ENCODE data around the gene G0S2. TPM values are rescaled to one million over a fixed set of nuclear protein-coding genes. Genes with fewer than 3 reads are reported as not detected.

The G0S2 gene
- polyA plus RNA-seq, 3 donors = 176 to 1,583 (median 373) TPM

DNA sequence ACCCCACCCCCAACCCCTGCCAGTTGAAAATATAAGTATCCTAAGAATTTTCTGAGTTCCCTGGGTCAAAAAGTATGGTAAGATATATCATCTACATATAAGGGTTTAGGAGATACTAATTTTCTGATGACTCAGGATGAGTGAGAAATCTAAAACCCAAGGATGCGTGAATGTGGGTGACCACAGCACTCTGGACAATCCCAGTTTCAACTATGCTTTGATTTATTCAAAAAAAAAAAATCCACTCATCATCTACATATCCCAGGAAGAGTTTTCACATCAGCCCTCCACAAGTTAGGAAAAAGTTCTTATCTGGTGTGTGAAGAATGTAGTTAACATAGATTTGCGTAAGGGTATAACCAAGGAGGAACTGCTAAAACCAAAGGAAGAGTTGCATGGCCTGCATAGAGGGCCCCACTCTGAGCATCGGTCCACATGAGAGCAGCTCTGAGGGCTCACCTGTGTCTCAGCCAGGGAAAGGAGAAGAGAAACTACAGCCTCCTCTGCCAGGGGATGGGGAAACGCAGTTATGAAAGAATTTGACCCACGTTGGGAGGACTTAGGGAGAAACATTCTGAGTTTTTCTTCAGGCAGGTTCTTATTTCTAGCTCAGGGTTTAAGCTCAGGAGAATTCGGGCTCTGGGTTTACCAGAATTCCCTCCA lies 41.7 kb upstream of the G0S2 start:
- Histone ChIP-seq H3K4me1 (ENCODE audit: control insufficient read depth in 1 of 2, insufficient read depth in 2 of 2, low read length in 2 of 2) (peaks cover 0 to 6% of the 10 kb centered on the region in 2 donors), H3K27ac (ENCODE audit: low read depth in 1 of 2, low read length in 2 of 2) (no peak overlapping the region), H3K27me3 (ENCODE audit: control insufficient read depth in 2 of 2, insufficient read depth in 2 of 2, low read length in 2 of 2) (peaks cover 2 to 29% of the 10 kb centered on the region in 2 donors), H3K4me2 (replicated peaks; ENCODE audit: extremely low read depth, low read length, poor library complexity, severe bottlenecking) (no peak overlapping the region), H3K4me3 (replicated peaks in 1 of 3; ENCODE audit: low read depth in 2 of 3, low read length in 3 of 3) (no peak overlapping the region), H3K79me2 (ENCODE audit: insufficient read depth, low read length) (no peaks in the 10 kb centered on the region), H4K20me1 (ENCODE audit: insufficient read depth, low read length) (no peaks in the 10 kb centered on the region), H3K36me3 (replicated peaks in 1 of 2; ENCODE audit: control insufficient read depth in 1 of 2, insufficient read depth in 2 of 2, low read length in 2 of 2) (no peaks in the 10 kb centered on the region), H3K9me3 (replicated peaks in 1 of 2; ENCODE audit: control insufficient read depth in 1 of 2, insufficient read depth in 1 of 2, low read length in 2 of 2) (no peaks in the 10 kb centered on the region), H2AFZ (ENCODE audit: insufficient read depth, low read depth, low read length, poor library complexity, severe bottlenecking) (no peak overlapping the region), H3K9ac (ENCODE audit: insufficient read depth, low read length, poor library complexity, severe bottlenecking) (no peak overlapping the region)
- TF ChIP-seq, protein P1, sequence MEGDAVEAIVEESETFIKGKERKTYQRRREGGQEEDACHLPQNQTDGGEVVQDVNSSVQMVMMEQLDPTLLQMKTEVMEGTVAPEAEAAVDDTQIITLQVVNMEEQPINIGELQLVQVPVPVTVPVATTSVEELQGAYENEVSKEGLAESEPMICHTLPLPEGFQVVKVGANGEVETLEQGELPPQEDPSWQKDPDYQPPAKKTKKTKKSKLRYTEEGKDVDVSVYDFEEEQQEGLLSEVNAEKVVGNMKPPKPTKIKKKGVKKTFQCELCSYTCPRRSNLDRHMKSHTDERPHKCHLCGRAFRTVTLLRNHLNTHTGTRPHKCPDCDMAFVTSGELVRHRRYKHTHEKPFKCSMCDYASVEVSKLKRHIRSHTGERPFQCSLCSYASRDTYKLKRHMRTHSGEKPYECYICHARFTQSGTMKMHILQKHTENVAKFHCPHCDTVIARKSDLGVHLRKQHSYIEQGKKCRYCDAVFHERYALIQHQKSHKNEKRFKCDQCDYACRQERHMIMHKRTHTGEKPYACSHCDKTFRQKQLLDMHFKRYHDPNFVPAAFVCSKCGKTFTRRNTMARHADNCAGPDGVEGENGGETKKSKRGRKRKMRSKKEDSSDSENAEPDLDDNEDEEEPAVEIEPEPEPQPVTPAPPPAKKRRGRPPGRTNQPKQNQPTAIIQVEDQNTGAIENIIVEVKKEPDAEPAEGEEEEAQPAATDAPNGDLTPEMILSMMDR (IDR thresholded peaks at IDR 0.05) = no peak
- H3K4me1 Mint-ChIP-seq = peaks cover 12% of the 10 kb centered on the region
- H3K27ac Mint-ChIP-seq = peak overlapping the region in 4 of 7 donors; percentile 32 to 72 (median 44)
- peak in 1 of 3 donors; percentile 60 for DNase-seq
- peaks cover 24 to 40% (median 31%) of the 10 kb centered on the region in 3 donors for H3K27me3 Mint-ChIP-seq (ENCODE audit: low read depth in 3 of 3)
- intact Hi-C loops (cut with micrococcal nuclease) = no loop called here
- 25% methylated on average over 4 of the region's 6 CpGs for WGBS (ENCODE audit: insufficient coverage)
- peaks cover 0 to 2% (median 0%) of the 10 kb centered on the region in 7 donors for H3K9me3 Mint-ChIP-seq
- H3K4me3 Mint-ChIP-seq = no peak overlapping the region
- peaks cover 0 to 2% of the 10 kb centered on the region in 2 donors for H3K36me3 Mint-ChIP-seq

DNA sequence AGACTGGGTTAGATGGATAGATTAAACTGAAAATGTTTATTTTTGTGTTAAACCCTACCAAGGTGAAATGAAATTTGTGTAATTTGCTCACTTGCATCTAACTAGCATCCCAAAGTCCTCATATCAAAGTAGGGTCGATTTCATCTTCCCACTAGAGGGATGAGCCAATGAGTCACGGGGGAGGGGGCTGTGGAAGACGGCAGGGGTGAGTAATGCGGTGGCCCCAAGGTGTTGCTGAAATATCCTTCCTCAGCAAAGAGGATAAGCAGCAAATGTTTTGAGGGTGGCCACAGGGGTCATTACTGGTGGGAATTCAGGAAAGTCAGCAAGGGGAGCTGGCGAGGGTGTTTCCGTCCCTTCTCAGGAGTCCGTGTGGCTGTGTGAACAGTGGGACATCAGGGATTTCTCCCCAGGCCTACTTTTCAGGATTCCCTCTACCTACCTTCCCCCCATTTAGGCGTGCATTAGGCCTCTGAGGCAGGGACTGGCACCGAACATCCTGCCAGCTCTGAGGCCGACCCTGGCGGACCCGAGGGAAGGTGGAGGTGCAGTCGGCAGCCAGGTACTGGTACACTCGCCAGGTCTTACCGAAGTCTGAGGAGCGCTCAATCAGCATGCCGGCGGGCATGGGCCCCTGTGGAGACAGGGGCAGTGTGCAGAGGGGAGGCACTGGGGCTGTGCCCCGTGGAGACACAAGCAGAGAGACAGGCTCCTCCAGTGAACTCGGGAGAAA lies 41.0 kb upstream of the G0S2 start:
- no peak overlapping the region for H3K4me3 ChIP-seq (replicated peaks in 1 of 3; ENCODE audit: low read depth in 2 of 3, low read length in 3 of 3)
- peak in 1 of 3 donors; percentile 68 for DNase-seq
- WGBS (ENCODE audit: insufficient coverage) = 93% methylated on average over 11 of the region's 20 CpGs

More for the DNA sequence above, 41.0 kb upstream of the G0S2 start:
- Mint-ChIP-seq H3K27ac (peak overlapping the region in 2 of 7 donors; percentile 26 to 47), H3K36me3 (peaks cover 0 to 2% of the 10 kb centered on the region in 2 donors), H3K27me3 (ENCODE audit: low read depth in 3 of 3) (peaks cover 18 to 42% (median 29%) of the 10 kb centered on the region in 3 donors), H3K9me3 (peaks cover 0 to 2% (median 0%) of the 10 kb centered on the region in 7 donors), H3K4me3 (no peak overlapping the region), H3K4me1 (peaks cover 12% of the 10 kb centered on the region)
- intact Hi-C loops (cut with micrococcal nuclease) = no loop called here
- Histone ChIP-seq H3K4me2 (replicated peaks; ENCODE audit: extremely low read depth, low read length, poor library complexity, severe bottlenecking) (no peak overlapping the region), H3K27me3 (ENCODE audit: control insufficient read depth in 2 of 2, insufficient read depth in 2 of 2, low read length in 2 of 2) (peaks cover 2 to 29% of the 10 kb centered on the region in 2 donors), H4K20me1 (ENCODE audit: insufficient read depth, low read length) (no peaks in the 10 kb centered on the region), H3K27ac (ENCODE audit: low read depth in 1 of 2, low read length in 2 of 2) (no peak overlapping the region), H3K36me3 (replicated peaks in 1 of 2; ENCODE audit: control insufficient read depth in 1 of 2, insufficient read depth in 2 of 2, low read length in 2 of 2) (no peaks in the 10 kb centered on the region), H2AFZ (ENCODE audit: insufficient read depth, low read depth, low read length, poor library complexity, severe bottlenecking) (no peak overlapping the region), H3K9ac (ENCODE audit: insufficient read depth, low read length, poor library complexity, severe bottlenecking) (no peak overlapping the region), H3K9me3 (replicated peaks in 1 of 2; ENCODE audit: control insufficient read depth in 1 of 2, insufficient read depth in 1 of 2, low read length in 2 of 2) (no peaks in the 10 kb centered on the region), H3K79me2 (ENCODE audit: insufficient read depth, low read length) (no peaks in the 10 kb centered on the region), H3K4me1 (ENCODE audit: control insufficient read depth in 1 of 2, insufficient read depth in 2 of 2, low read length in 2 of 2) (peaks cover 0 to 6% of the 10 kb centered on the region in 2 donors)
- TF ChIP-seq, protein P1 (IDR thresholded peaks at IDR 0.05) = no peak
